ENCODE results near the gene RAB40B. TPM values are rescaled to one million over a fixed set of nuclear protein-coding genes. Genes with fewer than 3 reads are reported as not detected.
A peak's percentile ranks its signal among the peaks of the same experiment; 100 is the strongest.
"Not testable (repeated sequence)": the region's sequence is repeated elsewhere in the genome, so short reads cannot be mapped to it uniquely, and the experiment has no call there.

RAB40B gene
- 2.6 and 3.2 TPM in 2 replicates for total RNA-seq

GRCh38 chr17:82698065-82698973 lies at the start of gene RAB40B:
TSS of gene RAB40B (minus strand) at chr17:82698698. CDS start at chr17:82698596, 102 bp downstream.
- DNase-seq (ENCODE audit: low read depth in 2 of 2) = peak; percentile 99

DNA sequence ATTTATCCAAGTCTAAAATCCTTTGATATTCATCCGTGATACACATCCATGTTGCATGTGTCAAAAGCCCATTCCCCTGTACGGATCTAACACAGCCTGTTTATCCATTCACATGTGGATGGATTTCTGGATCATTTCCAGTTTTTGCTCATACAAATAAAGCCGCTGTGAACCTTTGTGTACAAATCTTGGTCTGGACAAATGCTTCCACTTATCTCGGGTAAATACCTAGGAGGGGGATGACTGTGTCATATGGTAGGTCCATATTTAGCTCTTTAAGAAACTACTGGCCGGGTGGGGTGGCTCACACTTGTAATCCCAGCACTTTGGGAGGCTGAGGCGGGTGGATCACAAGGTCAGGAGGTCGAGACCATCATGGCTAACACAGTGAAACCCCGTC lies 47.0 kb upstream of the RAB40B start:
- DNase-seq (ENCODE audit: low read depth in 2 of 2) = no peak

DNA sequence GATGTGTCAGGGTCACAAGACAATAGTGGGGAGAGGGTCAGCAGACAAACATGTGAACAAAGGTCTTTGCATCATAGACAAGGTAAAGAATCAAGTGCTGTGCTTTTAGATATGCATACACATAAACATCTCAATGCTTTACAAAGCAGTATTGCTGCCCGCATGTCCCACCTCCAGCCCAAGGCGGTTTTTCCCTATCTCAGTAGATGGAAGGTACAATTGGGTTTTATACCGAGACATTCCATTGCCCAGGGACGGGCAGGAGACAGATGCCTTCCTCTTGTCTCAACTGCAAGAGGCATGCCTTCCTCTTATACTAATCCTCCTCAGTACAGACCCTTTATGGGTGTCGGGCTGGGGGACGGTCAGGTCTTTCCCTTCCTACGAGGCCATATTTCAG lies 46.2 kb upstream of the RAB40B start:
- DNase-seq (ENCODE audit: low read depth in 2 of 2) = not testable (repeated sequence)

GRCh38 chr17:82743344-82744219 lies 45.1 kb upstream of the RAB40B start:
- DNase-seq (ENCODE audit: low read depth in 2 of 2) = no peak

GRCh38 chr17:82740906-82741759 lies 42.6 kb upstream of the RAB40B start:
- DNase-seq (ENCODE audit: low read depth in 2 of 2) = peak in 1 of 2 donors; percentile 19

DNA sequence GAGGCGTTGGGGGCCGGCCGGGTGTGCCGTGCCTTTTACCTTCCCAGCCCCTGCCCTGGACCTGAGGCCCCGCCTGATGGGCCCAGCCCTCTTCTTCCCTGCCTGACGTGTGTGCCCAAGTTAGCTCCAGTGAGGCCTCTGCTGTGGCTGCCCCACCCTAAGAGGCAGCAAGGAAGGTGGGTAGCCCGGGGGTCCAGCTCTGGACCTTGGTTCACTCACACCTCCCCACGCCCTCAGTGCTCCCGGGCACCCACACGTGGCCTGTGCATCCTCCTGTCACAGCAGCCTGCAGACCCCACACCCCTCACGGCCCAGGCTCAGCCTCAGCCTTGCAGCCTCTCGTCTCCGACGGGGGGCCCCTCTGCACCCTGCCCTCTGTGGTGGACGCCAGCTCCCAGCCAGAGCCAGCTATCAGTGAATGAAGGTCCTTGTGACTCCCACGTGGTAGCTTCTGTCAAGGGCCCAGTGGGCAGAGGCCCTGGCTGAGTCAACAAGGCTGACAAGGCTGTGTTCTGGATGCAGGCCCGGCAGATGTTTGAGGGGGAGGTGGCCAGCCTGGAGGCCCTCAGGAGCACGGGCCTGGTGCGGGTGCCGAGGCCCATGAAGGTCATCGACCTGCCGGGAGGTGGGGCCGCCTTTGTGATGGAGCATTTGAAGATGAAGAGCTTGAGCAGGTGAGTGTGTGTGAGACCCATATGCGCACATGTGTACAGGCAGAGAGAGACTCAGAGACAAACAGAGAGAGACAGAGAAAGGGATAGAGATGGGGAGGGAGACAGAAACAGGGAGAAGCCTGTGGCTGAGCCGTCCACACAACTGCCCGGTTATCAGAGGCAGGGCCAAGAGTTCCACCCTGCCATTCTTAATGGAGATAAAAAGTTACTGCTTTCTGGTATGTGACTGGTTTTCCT lies 39.7 kb upstream of the RAB40B start:
- no peak for DNase-seq (ENCODE audit: low read depth in 2 of 2)

DNA sequence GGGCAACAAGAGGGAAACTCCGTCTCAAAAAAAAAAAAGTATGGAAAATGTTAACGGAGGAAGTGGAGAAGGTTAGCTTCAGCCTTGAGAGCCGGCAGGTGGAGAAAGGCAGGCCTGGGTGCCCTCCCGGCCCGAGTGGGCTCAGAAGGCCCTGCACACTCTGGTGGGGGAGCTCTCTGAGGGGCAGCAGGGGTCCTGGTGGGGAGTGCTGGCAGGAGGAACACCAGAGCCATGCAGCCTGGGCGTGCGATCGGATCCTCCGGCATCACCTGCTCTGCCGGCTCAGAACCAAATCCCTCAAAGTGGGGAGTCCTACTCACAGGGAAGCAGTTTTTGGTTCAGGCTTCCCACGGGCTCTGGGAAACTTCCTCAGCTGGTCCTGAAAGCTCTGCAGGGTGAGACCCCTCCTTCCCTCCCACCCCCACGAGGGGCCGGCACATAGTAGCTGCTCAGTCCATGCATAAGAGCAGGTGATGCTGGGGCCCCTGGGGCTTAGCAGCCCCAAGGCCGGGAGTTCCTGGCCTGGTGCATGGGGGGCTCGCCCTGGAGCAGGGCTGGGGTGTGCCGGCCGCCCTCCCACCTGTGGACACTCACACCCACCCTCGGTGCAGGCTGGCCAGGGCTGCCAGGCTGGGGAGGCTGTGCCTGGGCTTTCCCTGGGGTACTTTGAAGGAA lies 38.1 kb upstream of the RAB40B start:
- no peak for DNase-seq (ENCODE audit: low read depth in 2 of 2)

DNA sequence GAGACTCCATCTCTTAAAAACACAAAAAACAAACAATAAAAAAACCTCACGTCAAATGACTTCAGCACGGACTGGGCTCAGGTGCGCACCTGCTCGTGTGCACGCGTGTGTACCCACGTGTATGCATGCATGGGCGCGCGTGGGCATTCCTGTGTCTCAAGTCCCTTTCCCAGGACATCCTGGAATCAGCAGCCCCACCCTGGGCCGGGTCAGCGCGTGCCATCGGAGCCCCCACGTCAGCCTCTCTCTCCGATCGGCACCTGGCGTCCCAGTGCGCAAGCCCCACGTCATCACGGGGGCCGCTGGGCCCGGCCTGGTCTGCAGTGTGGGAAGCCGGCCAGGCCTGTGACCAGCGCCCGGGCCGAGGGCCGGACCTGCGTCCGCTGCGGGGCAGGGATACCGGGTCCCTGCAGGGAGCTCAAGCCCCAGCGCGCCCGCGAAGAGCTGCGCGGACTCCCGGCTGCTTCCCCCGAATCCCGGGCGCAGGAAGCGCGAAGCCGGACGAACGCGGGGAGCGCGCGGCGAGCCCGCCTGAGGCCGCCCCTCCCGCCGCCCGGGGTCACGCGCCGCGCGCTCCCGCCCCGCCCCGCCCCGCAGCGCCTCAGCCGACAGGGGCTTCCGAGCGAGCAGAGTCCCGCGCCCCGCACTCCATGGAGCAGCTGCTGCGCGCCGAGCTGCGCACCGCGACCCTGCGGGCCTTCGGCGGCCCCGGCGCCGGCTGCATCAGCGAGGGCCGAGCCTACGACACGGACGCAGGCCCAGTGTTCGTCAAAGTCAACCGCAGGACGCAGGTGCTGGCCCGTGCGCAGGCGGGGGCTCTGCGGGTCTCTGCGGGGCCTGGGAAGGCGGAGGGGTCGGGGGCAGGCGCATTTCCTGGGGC lies 36.7 kb upstream of the RAB40B start, which contains the start of gene FN3K:
Gene FN3K (plus strand): TSS at position 629 of the 880 bp plus-strand sequence. CDS start 22 bp downstream, at position 651.
- peak; percentile 63 to 76 for DNase-seq (ENCODE audit: low read depth in 2 of 2)

GRCh38 chr17:82732118-82732743 lies 33.7 kb upstream of the RAB40B start:
- DNase-seq (ENCODE audit: low read depth in 2 of 2) = no peak

- DNase-seq (ENCODE audit: low read depth in 2 of 2) = no peak
These were observed 31.2 kb upstream of the RAB40B start for GRCh38 chr17:82729479-82730260.

GRCh38 chr17:82726427-82726826 lies 27.9 kb upstream of the RAB40B start:
- DNase-seq (ENCODE audit: low read depth in 2 of 2) = no peak

DNA sequence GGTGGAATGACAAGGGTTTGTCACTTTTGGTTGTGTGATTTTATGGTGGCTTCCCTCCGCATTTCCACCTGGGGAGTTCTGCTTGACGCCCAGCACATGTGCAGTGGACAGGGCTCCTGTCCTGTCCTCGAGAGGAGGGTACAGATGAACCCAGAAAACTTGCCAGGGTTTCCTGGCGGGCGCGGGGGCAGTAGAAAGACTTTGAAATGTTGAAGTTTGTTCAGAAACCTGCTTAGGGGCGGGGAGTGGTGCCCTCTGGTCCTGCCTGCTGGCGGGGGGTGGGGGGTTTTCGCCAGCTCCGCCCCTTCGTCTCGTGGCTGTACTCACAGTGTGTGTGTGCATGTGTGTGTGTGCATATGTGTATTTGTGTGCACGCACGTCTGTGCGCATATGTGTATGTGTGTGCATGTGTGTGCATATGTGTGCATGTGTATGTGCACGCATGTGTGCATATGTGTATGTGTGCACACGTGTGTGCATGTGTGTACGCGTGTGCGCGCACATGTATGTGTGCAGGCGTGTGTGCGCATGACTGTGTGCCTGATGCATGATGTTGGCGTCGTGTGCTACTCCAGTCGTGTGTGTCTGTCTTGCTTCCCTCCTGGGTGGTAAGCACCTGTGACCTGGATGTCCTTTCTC lies 24.8 kb upstream of the RAB40B start:
- no peak for DNase-seq (ENCODE audit: low read depth in 2 of 2)

DNA sequence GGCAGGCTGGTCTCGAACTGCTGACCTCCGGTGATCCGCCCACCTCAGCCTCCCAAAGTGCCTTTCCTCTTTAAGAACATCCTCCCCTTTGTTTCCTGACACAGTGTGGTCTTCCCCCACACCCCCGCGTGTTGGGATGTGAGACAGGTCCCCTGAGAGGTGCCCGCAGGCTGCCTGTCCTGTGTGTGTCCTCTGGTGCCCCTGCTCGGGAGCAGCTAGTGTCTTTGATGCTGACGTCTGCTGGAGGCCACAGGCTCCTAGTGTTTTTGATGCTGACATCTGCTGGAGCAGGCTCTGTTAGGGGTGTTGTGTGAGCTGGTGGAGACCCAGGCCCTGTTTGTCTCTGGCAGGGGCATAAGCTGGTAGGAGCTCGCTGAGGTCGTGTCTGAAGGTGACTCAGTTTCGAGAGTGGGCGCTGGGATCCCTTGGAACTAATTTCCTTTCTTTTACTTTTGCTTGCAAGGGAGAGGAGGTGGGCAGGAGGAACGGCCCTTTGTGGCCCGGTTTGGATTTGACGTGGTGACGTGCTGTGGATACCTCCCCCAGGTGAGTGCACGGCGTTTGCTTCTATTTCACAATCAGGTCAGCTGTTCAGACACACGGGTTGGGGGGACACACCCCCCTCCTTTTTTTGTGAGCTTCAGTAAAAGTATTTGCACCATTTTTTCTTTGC lies 24.0 kb upstream of the RAB40B start:
- no peak for DNase-seq (ENCODE audit: low read depth in 2 of 2)

DNA sequence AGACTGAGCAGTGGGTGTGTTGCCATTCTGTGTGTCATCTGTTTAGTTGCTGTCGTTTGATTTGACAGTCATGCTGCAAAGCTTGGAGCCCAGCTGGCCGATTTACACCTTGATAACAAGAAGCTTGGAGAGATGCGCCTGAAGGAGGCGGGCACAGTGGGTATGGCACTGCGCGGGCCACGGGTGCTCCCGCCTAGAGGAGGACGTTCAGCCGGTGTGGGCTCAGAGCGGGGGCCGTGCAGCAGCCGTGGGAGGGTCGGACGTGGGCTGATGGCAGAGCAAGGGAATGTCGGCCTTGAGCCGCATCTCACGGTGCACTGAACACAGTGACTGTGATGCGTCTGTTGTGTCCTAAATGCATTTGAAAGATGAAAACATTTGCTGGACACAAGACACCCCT lies 21.7 kb upstream of the RAB40B start:
- no peak for DNase-seq (ENCODE audit: low read depth in 2 of 2)

DNA sequence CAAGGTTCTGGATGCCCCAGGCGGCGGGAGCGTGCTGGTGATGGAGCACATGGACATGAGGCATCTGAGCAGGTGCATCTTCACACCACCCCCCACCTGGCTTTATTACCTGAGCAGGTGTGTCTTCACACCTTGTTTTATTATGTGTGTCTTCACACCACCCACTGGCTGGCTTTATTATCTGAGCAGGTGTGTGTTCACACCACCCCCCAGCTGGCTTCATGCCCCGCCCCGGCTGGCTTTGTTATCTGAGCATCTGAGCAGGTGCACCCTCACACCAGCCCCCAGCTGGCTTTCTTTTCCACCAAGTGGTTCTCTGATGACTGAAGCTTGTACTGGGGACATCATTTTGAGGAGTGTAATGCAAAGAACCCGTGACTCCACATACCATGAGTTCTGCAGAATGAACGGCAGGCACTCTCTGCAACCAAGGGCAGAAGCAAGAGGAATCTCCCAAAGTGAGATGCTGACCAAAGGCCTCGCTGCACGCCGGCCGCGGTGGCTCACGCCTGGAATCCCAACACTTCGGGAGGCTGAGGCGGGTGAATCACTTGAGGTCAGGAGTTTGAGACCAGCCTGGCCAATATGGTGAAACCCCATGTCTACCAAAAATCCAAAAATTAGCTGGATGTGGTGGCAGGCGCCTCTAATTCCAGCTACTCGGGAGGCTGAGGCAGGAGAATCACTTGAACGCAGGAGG lies 20.6 kb upstream of the RAB40B start:
- no peak for DNase-seq (ENCODE audit: low read depth in 2 of 2)
